Fibroblast of the aortic adventitia (primary cell): ENCODE results near the gene RRH. TPM values are rescaled to one million over a fixed set of nuclear protein-coding genes. Genes with fewer than 3 reads are reported as not detected.

Experiments
- DNase-seq: peaks from one replicate; pipeline ENCODE4 v3.0.0-alpha.2; 2010; ENCODE audit warnings: low read depth
- H3K4me3 ChIP-seq: 2 replicates; pipeline ENCODE4 v1.5.1; 2011; ENCODE audit warnings: low read depth, mild to moderate bottlenecking, control low read depth, low read length, moderate library complexity
- CTCF ChIP-seq: IDR thresholded peaks from 2 replicates; pipeline ENCODE4 v1.5.1; 2011; ENCODE audit warnings: mild to moderate bottlenecking, low read length, control low read depth, inconsistent platforms; ENCODE audit not compliant: insufficient read depth
- total RNA-seq: library from RNA; depleted of rRNA; stranded (reverse); fragments of >200 nt; gene quantifications from 2 replicates; pipeline ENCODE4 v1.2.3, GENCODE V29; 2012; ENCODE audit warnings: low replicate concordance

The RRH gene
- total RNA-seq, 1 donor: 0.09 TPM

GRCh38 chr4:109816082-109816442 is 11.7 kb upstream of the RRH start:
- DNase-seq: no peak
- peak overlapping the region; percentile 99 for H3K4me3 ChIP-seq
- no peak for TF ChIP-seq CTCF

- DNase-seq: no peak
- peak overlapping the region; percentile 99 for H3K4me3 ChIP-seq
- no peak for TF ChIP-seq CTCF
Measured at GRCh38 chr4:109816894-109817293, 10.9 kb upstream of the RRH start.

- DNase-seq: no peak
- H3K4me3 ChIP-seq: no peak overlapping the region
- TF ChIP-seq CTCF: no peak
Measured at GRCh38 chr4:109818268-109818667, 9.5 kb upstream of the RRH start.

DNA sequence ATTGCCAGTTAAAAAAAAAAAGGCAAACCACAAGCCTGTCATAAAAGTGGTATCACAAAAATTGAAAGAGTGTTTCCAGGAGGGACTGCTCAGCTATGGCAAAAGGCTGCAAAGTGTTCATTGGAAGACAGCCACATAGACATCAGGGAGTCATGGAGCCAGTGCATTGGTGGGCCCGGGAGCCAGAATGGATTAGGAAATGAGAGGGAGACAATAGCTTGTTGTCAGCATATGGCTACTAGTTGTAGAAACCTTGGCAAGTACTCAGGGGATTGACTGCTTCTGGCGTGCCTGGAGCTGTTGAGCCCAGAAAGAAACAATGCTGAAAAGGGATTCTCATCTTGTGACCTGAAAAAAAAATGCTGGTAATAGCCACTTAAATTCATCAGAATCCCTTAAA is 7.2 kb upstream of the RRH start:
- DNase-seq: peak; percentile 73
- no peak for TF ChIP-seq CTCF

DNA sequence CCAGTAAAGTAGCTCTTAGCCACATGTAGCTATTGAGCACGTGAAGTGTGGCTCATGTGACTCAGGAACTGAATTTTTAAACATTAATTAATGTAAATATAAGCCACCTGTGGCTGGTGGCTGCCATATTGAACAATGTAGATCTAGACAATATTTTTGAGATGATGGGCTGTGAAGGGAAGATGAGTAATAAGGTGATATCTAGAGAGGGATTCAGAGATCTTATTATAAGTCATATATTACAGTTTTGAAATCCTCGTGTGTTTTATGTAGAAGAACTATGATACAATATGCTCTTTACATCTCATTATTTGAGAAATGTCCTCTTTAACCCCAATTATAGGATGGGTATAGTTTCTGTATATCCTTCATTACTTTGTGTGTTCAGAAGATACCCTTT is 6.6 kb upstream of the RRH start:
- H3K4me3 ChIP-seq: no peak overlapping the region
- no peak for TF ChIP-seq CTCF
- no peak for DNase-seq

More for the DNA sequence above, 7.2 kb upstream of the RRH start:
- H3K4me3 ChIP-seq: no peak overlapping the region

DNA sequence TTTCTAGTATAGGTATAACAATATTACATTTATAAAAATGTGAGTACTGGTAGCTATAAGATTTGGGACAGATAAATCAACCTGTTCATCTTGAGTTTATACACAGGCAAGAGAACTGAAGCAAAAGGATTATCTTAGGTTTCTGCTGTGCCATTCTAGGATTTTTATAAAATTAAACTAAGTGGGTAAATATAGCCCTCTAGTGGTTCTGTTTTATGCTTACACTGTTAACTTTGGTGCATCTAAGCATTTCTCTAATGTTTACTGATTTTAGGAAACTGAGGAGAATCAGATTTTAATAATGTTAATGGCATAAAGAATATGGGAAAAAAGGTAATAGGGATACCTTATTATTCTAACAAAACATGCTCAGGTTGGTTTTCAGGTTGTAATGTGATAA is 1.1 kb upstream of the RRH start:
- H3K4me3 ChIP-seq: no peak overlapping the region
- DNase-seq: peak; percentile 53
- TF ChIP-seq CTCF: peak; percentile 60

DNA sequence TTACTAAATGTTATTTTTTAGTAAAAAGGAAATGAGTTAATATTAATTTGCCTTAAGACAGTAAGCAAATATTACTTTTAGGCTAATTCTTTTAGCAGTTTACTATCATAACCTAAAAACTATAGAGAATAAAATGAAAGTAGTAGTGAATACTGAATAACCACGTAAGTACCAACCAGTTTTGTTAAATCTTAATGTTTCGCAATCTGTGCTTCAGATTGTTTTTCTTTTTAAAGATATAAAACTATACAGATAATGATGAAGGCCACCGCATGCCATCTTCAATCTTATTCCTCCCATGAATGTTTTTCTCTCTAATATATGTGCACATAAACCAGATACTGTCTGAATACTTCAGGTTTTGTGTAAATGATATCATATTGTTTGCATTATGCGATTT is 6.0 kb downstream of the RRH start:
- no peak for TF ChIP-seq CTCF
- no peak overlapping the region for H3K4me3 ChIP-seq
- no peak for DNase-seq
